ENCODE measurements around the gene TLR5. TPM values are rescaled to one million over a fixed set of nuclear protein-coding genes. Genes with fewer than 3 reads are reported as not detected.
A peak's percentile ranks its signal among the peaks of the same experiment; 100 is the strongest.

TLR5 gene, protein sequence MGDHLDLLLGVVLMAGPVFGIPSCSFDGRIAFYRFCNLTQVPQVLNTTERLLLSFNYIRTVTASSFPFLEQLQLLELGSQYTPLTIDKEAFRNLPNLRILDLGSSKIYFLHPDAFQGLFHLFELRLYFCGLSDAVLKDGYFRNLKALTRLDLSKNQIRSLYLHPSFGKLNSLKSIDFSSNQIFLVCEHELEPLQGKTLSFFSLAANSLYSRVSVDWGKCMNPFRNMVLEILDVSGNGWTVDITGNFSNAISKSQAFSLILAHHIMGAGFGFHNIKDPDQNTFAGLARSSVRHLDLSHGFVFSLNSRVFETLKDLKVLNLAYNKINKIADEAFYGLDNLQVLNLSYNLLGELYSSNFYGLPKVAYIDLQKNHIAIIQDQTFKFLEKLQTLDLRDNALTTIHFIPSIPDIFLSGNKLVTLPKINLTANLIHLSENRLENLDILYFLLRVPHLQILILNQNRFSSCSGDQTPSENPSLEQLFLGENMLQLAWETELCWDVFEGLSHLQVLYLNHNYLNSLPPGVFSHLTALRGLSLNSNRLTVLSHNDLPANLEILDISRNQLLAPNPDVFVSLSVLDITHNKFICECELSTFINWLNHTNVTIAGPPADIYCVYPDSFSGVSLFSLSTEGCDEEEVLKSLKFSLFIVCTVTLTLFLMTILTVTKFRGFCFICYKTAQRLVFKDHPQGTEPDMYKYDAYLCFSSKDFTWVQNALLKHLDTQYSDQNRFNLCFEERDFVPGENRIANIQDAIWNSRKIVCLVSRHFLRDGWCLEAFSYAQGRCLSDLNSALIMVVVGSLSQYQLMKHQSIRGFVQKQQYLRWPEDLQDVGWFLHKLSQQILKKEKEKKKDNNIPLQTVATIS
- total RNA-seq, result 1 to 10 TPM in 5 of 6 experiments, under 1 TPM in 1; 0.84 to 3.3 (median 2.5) TPM
- long read RNA-seq, result 0 reads

DNA sequence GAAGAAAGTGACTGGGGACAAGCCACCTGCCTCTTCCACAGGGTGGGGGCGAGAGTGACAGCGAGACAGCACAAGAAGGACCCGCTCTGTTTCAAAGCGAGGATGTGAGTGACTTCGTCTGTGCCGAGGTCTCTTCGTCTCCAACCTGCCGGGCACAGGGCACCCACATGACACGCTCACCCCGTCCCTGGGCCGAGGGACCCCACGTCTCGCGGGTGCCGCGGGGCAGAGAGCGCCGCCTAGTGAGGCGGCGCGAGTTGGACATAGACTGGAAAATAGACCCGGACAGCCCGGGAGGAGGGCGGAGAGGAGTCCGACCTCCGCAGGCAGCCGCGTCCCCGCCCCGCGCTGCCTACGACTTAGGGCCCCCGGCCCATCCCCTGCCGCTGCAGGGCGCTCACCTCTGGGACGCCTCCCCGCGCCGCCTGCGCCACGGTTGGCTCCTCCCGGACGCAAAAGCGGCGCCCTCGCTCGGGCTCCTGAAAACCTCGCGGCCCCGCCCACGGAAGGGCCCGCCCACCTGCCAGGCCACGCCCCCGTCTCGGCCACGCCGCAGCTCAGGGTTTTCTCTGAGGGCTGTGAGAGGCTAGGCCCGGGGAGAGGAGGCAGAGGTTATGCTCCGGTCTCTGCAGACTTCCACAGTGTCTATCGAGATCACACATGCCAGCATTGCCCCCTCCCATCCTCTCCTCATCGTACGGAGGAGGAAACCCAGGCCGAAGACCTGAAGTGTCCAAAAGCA, at the start of gene TLR5:
Gene TLR5, minus strand, starts transcription at position 454 of the 742 bp plus-strand sequence. CDS start 30,217 bp downstream, outside the sequence.
- 15% methylated on average over 5 of the region's 63 CpGs for WGBS (ENCODE audit: insufficient coverage, low coverage, low lambda C conversion rate, missing lambda C conversion rate)
- peak; percentile 58 for TF ChIP-seq POLR2A (IDR thresholded peaks at IDR 0.05)
- TF ChIP-seq, protein P1, sequence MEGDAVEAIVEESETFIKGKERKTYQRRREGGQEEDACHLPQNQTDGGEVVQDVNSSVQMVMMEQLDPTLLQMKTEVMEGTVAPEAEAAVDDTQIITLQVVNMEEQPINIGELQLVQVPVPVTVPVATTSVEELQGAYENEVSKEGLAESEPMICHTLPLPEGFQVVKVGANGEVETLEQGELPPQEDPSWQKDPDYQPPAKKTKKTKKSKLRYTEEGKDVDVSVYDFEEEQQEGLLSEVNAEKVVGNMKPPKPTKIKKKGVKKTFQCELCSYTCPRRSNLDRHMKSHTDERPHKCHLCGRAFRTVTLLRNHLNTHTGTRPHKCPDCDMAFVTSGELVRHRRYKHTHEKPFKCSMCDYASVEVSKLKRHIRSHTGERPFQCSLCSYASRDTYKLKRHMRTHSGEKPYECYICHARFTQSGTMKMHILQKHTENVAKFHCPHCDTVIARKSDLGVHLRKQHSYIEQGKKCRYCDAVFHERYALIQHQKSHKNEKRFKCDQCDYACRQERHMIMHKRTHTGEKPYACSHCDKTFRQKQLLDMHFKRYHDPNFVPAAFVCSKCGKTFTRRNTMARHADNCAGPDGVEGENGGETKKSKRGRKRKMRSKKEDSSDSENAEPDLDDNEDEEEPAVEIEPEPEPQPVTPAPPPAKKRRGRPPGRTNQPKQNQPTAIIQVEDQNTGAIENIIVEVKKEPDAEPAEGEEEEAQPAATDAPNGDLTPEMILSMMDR (IDR thresholded peaks at IDR 0.05), result peak; percentile 51 to 70 (median 62)
- Histone ChIP-seq H3K4me3 (peak within 1 kb of the TSS; percentile 51 to 73 (median 60)), H3K4me1 (peaks cover 0 to 5% (median 2%) of the 10 kb centered on the region in 4 donors), H3K27me3 (no peaks in the 10 kb centered on the region), H3K36me3 (no peaks in the 10 kb centered on the region), H3K27ac (peak within 1 kb of the TSS in 1 of 3 donors; percentile 61), H3K9me3 (no peaks in the 10 kb centered on the region)
- peak; percentile 90 to 94 (median 92) for DNase-seq
- peak; percentile 95 to 96 (median 96) for ATAC-seq
- intact Hi-C loops (cut with DNase I), result no loop called here

DNA sequence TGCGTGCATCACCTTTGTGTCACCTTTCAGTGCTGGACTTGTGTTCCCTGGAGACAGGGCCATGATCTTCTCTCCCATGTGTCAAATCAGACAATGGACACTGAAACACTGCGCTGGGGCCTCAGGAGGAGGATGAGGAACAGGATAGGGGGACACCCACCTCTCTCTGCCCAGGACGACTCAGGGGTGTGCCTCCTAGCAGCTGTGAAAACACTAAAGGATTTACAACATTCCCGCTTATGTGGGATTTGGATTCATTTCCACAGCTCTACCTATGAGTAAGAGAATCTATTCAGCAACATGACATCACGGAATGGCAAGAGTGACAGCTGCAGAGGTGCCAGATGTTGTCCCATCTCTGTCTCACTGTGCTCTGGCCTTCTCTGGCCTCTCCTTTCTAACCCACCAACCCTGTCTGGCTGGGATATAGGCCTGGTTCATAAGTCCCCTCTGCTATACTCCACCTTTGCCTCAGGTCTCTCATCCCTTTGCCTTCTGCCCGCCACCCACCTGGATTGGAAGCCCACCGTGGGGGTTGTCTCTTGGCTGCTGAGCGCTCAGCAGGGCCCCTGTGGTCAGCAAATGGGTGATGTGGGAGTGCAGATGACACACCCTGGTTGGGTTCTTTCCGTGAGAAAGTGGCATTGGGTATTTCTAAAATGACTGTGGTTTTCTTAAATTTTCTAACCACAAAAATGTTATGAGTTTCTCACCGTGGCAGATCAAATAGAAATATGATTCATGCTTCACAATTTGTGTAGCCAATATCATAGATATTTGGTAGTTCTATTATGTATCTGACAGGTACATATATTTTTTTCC, 47.1 kb upstream of the TLR5 start:
- intact Hi-C loops (cut with DNase I), result no loop called here
- peak in 1 of 4 donors; percentile 13 for ATAC-seq
- Histone ChIP-seq H3K4me3 (no peak overlapping the region), H3K27me3 (no peaks in the 10 kb centered on the region), H3K27ac (no peak overlapping the region), H3K36me3 (no peaks in the 10 kb centered on the region), H3K9me3 (no peaks in the 10 kb centered on the region), H3K4me1 (no peaks in the 10 kb centered on the region)
- no peak for TF ChIP-seq POLR2A (IDR thresholded peaks at IDR 0.05)
- TF ChIP-seq, protein P1 (IDR thresholded peaks at IDR 0.05), result no peak
- no peak for DNase-seq
- WGBS (ENCODE audit: insufficient coverage, low coverage, low lambda C conversion rate, missing lambda C conversion rate), result 55% methylated on average over 5 of the region's 10 CpGs

DNA sequence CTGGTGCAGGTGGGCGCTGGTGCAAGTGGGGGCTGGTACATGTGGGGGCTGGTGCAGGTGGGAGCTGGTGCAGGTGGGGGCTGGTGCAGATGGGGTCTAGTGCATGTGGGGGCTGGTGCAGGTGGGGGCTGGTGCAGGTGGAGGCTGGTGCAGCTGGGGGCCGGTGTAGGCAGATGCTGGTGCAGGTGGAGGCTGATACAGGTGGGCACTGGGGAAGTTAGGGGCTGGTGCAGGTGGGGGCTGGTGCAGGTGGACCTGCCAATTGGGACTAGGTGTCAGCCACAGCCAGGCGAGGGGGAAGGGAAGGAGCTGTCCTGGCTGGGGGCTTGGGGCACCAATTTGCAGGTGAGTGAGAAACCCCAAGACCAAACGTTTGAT, 46.5 kb upstream of the TLR5 start:
- Histone ChIP-seq H3K9me3 (no peaks in the 10 kb centered on the region), H3K4me3 (no peak overlapping the region), H3K36me3 (no peaks in the 10 kb centered on the region), H3K4me1 (no peaks in the 10 kb centered on the region), H3K27ac (no peak overlapping the region), H3K27me3 (no peaks in the 10 kb centered on the region)
- TF ChIP-seq, protein P1 (IDR thresholded peaks at IDR 0.05), result no peak
- no peak for TF ChIP-seq POLR2A (IDR thresholded peaks at IDR 0.05)
- intact Hi-C loops (cut with DNase I), result no loop called here
- no peak for DNase-seq
- peak in 1 of 4 donors; percentile 19 for ATAC-seq
- WGBS (ENCODE audit: insufficient coverage, low coverage, low lambda C conversion rate, missing lambda C conversion rate), result no CpG with 5 or more reads among the region's 4 CpGs
